AG08395 (cell line): ENCODE data around the gene CAMTA1.
"Not testable (repeated sequence)": the region's sequence is repeated elsewhere in the genome, so short reads cannot be mapped to it uniquely, and the experiment has no call there.

Source experiments
- DNase-seq: peaks from one replicate; pipeline ENCODE4 v3.0.0; 2012; ENCODE audit warnings: mixed read lengths, low spot score

Gene CAMTA1

DNA sequence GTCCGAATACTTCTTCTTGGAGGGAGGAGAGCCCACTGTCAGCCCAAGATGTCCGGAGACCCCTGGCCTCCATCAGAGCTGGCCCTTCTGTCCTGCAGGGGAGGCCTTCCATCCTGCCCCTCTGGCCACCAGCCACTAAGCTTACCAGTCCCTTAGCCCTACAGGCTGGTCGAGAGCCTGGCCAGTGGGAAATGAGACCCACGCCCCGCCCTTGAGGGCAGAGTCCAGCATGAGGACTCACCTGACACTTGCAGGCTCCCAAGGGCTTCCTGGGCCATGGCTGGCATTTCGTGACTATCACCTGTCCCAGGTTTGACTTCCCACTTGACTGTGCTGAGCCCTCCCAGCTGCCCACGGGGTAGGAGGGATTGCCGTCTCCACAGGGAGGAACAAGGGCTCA lies 624.0 kb downstream of the CAMTA1 start:
- no peak for DNase-seq

DNA sequence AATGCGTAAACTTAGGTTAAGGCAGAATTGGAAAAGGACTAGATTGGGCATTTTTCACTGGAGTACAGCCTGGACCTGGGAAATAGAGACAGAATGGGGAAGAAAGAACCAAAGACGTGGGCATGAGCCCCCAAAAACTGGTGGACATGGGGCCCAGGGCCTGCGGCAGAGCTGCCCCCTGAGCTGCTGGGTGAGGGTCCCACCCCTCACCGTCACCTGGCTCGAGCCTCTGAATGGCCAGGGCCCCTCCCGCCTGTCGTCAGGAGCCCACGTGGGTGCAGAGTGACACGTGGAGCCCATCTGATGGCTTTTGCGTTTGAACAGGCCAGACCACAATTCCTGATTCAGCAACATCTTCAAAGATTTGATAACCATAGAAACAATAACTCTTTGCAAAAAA lies 624.9 kb downstream of the CAMTA1 start:
- no peak for DNase-seq

- DNase-seq: not testable (repeated sequence)
Measured at GRCh38 chr1:7417618-7418017, 632.4 kb downstream of the CAMTA1 start.

GRCh38 chr1:7418442-7419080 lies 633.3 kb downstream of the CAMTA1 start:
- DNase-seq: no peak

GRCh38 chr1:7420098-7420445 lies 634.8 kb downstream of the CAMTA1 start:
- no peak for DNase-seq

GRCh38 chr1:7420470-7421100 lies 635.3 kb downstream of the CAMTA1 start:
- no peak for DNase-seq

- no peak for DNase-seq
Measured at GRCh38 chr1:7421471-7422075, 636.3 kb downstream of the CAMTA1 start.

DNA sequence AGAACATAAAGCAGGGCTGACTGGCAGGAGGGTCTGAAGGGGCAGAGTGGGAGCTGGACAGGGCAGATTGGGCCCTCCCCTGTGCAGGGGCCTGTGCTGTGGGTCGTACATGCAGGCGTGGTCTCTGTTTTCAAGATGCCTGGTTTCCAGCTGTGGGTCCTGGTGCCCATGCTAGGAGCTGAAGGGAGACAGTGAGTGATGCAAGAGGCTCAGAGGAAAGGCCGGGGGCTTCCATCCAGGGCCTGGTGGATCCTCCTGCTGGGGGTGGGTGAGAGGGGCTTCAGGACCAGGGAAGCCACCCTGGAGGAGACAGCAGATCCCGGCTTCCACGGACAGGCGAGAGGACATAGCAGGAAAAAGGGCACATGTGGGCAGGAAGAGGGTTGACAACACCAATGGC lies 636.8 kb downstream of the CAMTA1 start:
- DNase-seq: no peak

DNA sequence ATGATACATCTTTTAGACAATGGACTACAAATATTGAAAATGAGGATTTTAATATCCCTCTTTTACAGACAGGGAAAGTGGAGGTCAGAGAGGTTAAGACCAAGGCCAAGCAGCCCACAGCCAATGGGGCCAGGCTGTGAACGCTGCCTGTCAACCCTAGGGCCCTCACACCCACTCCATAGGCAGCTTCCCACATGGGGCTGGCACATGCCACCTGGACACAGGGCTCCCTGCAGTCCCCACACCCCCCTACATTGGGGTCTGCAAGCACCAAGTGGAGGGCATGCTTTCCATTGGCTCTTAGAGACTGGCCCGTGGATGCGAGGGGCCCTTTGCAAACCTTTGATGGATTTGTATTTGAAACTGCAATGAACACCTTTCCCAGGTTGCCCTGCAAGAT lies 637.3 kb downstream of the CAMTA1 start:
- DNase-seq: no peak

GRCh38 chr1:7422966-7423365 lies 637.7 kb downstream of the CAMTA1 start:
- no peak for DNase-seq

GRCh38 chr1:7424352-7424890 lies 639.2 kb downstream of the CAMTA1 start:
- no peak for DNase-seq

- DNase-seq: no peak
Measured at GRCh38 chr1:7425229-7425628, 640.0 kb downstream of the CAMTA1 start.

DNA sequence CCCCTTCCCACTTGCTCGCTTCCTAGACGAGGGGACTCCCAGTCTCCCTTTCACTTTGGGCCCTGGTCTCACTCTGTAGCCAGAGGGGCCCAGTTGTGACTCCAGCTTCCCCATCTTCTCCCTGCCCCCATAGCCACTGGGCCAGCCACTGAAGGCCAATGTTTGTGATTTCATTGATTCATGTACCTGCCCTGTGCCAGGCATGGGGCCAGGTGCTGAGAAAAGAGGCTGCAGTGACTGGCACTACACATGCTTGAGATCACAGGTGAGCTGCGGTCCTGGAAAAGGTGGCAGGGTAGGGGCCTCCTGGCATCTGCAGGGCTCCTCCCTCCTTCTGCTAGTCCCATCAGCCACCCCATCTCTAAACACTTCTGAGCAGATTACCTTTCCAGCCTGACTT lies 640.5 kb downstream of the CAMTA1 start:
- DNase-seq: no peak

- no peak for DNase-seq
Measured at GRCh38 chr1:7426780-7427604, 641.7 kb downstream of the CAMTA1 start.

DNA sequence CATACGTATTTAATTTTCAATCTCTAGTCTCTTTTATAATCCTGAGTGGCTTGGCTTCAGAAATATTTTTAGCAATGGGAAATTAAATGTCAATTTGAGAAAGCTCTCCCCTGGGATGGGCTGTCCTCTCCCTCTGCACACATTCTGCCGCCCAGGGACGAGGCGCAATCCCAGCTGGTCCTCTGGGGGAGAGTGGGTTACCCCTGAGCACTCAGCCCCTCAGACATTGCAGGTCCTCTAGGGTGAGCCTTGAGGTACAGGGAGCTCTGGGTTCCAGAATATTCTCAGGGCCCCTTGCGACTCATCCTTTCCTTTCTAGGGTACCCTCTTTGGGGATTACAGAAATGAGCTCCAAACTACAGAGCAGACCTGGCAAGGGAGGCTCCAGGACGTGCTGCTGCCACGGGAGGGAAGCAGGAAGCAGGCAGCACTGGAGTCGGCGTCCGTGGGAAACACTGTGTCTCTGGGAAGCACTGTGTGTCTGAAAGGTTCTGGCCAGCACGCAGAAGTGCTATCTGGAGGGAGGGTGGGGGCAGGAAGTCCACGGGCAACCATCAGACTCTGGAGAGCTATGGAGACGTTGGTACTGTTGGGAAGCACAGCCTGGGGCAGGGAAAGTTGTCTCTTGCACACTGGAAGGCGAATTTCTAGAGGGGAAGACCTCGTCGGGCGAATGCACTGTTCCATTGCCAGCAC lies 642.5 kb downstream of the CAMTA1 start:
- no peak for DNase-seq

DNA sequence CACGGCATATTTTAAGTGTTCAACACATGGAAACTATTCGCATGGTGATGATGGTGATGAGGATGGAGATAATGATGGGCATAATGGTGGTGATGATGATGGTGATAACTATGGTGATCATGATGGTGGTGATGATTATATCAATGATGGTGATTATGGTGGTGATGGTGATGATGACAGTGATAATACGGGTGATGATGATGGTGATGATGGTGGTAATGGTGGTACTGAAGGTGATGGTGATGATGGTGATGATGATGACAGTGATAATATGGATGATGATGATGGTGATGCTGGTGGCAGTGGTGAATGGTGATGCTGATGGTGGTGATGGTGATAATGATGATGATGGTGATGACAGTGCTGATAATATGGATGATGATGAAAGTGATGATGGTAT lies 644.0 kb downstream of the CAMTA1 start:
- no peak for DNase-seq

- no peak for DNase-seq
Measured at GRCh38 chr1:7430047-7430608, 644.9 kb downstream of the CAMTA1 start.

DNA sequence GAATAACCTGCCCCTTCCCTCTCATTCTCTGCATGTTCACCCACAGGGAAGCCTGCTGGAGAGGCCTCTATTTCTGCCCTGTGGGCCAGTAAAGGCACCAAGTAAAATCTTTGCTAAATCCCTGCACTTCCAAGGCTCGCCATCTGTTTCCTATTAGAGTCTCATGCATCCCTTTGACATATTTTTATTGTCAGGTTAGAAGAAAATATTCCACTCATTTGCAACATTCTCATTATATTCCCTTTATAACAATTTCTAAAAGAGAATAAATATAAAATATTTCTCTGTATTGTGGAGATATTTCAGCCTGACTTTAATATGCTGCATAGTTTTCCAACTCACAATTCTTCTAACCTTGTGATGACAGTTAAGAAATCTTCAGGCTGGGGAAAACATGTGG lies 645.4 kb downstream of the CAMTA1 start:
- peak; percentile 43 for DNase-seq

DNA sequence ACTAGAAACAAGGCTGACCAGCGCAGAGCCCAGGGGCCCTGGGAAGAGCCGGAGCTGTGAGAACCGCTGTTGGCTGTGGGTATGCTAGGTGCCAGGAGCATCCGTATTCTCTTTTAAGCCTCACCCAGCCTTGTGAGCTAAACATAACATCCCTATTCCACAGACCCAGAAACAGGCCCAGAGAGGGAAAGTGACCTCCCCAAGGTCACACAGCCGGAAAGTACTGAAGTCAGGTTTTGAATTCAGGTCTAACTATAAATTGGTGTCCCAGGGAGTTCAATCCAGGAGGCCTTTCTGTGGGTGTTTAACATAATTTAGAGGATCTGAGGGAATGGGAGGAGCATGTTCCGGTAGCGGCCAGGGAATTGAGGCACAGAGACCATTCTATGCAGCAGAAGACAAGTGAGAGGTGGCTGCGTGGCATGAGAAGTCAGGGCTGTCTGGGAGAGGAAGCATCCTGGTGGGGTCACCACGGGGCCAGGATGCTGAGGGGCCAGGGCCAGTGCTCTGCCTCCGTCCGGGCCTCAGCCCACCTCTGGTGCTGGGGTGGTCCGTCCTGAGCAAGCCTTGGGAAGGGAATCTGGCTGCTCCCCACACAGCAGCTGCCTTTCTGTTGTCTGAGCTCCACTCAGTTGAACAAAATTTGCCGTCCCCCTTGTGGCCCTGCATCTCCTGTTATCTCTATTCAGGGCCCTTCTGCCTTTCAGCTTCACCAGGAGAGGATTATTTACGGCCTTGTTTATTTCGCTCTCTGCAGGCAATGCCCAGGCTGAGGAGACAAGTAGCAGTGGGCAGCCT lies 647.0 kb downstream of the CAMTA1 start:
- DNase-seq: no peak

- no peak for DNase-seq
Measured at GRCh38 chr1:7432900-7433380, 647.7 kb downstream of the CAMTA1 start.

- no peak for DNase-seq
Measured at GRCh38 chr1:7434566-7434965, 649.3 kb downstream of the CAMTA1 start.
